Hippocampal formation (tissue), 2 donors: ENCODE data around the gene GAD1.

ENCODE experiments used
- DNase-seq, 2 donors: peaks; one replicate each; lab custom pipeline; 2025; lab: John Stamatoyannopoulos, UW

GAD1 gene

DNA sequence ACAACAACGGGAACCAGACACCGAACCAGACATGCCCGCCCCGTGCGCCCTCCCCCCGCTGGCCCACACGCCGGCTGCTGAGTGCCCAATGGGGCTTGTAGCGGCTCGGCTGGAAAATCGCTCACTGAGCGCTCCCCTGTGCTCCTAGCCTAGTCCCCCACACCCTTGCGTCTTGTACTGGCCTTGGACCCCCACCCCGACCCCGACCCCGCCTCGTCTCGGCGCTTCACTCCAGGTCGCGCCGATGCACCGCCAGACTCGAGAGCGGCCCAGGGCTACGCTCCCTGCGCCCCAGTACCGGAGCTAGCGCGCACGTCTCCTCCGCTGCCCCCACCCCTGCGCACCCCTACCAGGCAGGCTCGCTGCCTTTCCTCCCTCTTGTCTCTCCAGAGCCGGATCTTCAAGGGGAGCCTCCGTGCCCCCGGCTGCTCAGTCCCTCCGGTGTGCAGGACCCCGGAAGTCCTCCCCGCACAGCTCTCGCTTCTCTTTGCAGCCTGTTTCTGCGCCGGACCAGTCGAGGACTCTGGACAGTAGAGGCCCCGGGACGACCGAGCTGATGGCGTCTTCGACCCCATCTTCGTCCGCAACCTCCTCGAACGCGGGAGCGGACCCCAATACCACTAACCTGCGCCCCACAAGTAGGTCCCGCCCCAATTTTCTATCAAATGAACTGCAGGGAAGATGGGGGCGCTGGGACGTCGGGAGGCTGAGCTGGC is 1.5 kb downstream of the GAD1 start:
- DNase-seq, result no peak

DNA sequence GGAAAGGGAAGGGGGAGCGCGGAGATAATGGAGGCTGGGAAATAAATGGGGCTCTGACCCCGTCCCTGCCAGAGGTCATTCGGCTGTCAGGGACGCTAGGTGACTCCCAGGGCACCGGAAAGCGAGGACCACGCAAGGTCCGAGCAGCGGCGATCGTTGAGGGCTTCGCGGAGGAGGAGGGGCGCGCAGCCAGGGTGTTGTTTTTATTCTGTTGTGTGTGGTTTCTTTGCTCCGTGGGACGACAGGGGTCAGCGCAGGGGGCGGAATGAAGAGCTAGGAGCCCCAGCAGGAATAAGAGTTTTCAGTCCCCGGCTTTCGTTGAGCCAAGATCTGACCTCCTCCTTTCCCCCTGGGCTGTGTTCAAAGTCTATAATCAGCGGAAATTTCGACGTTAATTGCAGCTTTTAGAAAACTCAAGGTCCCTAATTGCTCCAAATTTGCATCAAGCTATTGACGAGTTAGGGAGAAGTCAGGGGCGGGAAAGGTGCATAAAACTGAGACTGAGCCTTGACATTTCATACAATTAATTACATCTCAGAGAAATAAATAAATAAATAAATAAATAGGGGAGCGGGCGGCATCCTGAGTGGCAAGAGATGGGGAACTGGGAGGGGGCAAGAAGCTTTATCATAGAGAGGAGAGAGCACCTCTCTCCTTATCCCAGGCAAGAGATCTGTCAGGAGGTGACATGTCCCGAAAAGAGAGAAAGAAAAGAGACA is 2.2 kb downstream of the GAD1 start:
- DNase-seq, result no peak

DNA sequence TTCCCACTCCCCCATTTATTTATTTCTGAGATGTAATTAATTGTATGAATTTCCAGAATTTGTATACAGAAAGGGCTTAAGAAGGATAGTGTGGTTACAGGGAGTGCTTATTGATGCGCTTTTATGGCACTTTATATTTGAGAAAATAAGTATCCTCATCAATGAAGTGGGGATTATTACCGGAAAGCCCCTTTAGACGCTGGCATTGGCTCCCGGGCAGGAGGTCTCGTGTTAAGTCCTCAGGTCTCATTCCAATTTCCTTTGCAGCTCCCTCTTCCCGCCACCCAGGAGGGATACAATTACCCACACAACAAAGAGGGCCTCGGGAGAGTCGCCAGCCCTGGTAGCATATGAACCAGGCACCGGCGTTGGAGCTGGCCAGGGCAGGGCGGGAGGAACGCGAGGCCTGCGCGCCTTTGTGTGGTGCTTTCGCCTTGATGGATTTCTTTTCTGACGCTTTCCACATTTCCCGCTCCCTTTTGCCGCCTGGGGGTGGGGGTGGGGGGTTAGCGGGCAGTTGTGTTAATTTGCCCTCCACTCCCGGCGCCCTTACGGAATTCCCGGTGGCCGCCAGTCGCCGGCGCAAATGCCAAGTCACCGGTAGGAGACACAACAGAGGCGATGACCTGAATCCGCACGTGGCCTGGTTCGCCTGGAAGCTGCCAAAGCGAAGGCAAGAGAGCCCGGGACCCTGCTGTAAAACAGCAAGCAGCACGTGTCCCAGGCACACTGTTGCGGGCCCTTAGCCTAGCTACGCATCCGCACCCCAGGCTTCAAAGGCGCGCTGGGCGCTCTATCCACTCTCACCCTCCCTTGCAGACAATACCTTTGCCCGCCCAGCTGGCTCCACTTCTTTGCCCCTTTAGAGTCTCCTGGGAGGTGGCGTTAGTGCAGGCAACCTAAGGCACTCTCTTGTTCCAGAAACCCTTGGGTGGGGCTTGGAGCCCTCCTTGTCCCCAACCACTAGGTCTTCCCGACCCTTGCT is 3.3 kb downstream of the GAD1 start:
- no peak for DNase-seq

DNA sequence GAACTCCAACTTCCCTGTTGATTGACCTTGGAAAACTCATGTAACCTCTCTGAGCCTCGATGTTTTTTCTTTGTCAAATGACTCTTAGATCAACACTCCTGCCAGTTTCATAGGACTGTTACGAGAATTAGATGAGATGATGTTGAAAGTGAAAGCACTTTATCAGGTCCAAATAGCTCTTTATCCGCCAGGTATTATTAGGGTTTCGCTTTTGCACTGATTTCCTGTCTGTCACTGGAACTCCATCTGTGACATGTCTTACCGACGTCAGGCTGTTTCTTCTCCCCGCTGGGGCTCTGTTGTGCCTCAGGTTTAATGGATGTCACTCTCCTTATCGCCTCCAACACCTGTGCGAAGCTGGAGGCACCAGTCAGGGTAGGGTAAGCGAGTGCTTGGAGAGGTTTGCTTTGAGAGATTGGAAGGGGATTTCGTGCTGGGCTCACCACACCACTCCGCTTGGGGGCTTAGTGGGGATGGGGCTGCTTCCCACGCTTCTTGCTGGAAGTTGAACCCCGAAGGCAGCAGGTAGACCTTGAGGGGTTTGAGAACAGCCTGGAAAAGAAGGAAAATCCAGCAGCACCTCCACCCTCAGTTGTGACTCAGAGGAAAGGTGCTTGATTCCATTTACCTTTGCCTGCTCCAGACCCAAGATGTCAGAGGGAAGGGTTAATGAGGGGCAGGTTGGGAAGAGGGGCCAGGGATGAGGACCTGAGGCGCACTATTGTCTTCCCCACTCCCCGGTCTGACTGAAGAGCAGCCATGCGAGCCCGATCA is 4.3 kb downstream of the GAD1 start:
- DNase-seq, result no peak

DNA sequence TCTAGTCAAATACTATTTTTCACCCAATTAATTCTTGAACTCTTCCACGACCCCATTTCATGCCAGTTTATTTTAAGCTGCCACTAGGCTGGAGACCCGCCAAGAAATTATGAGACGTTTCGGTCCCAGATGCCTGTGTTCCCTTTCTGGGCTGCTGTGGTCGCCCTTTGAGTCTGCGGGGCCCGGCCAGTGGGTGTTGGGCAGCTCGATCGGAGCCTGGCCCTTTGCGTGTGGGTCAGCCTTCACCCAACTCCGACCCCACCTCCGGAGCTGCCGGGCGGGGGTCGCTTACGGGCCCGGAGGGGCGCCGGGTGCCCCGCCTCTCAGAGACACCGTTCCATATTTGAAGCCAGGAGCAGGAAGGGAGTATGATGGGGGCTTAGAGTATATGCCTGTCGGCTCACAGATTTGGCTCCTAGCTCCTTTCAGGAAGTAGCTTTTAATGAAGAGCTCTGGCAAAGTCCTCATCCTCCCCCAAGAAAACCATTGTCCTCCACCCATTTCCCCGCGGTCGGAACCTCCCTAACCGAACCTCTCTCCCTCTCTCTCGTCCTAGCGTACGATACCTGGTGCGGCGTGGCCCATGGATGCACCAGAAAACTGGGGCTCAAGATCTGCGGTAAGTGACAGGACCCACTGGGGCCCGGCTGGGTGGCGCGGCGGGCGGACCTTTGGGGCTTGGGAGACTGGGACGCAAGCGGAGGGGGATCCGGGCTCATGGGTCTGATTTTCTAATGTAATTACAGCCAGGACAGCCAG is 5.0 kb downstream of the GAD1 start:
- no peak for DNase-seq

DNA sequence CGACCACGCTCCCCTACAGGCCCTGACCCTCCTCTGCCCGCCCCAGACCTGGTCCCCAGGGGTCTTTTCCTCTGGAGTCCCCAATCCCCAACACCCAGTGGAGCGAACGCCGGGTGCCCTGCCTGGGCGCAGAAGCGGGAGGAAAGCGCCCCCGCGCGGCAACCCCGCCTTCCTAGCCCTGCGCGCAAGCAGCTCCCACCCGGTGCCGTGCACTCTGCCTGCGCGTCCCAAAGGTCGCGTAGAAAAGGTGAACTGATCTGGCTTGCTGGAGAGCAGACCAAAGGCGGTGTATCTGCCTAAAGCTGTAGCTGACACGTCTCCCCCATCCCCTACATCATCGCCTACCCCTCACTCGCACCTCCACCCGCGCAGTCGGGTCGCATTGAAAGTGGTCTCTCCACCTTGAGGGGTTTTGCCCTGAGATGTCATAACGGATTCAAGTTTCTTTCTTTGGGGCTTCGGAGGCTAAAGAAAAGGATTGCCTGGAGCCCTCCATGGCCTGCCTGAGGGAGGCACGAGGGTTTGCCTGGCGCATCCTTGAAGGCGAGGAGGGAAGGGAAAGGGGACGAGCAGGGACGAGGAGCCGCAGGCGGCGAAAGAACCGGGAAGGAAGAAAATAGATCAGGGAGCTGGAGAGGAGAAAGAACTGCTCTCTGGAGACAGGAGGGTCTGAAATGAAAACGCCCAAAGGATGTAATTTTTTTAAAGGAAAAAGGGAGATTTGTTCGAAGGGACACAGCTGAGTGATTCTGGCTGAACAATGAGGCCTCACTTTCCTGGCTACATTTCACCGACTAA is 5.8 kb downstream of the GAD1 start:
- DNase-seq, result no peak

DNA sequence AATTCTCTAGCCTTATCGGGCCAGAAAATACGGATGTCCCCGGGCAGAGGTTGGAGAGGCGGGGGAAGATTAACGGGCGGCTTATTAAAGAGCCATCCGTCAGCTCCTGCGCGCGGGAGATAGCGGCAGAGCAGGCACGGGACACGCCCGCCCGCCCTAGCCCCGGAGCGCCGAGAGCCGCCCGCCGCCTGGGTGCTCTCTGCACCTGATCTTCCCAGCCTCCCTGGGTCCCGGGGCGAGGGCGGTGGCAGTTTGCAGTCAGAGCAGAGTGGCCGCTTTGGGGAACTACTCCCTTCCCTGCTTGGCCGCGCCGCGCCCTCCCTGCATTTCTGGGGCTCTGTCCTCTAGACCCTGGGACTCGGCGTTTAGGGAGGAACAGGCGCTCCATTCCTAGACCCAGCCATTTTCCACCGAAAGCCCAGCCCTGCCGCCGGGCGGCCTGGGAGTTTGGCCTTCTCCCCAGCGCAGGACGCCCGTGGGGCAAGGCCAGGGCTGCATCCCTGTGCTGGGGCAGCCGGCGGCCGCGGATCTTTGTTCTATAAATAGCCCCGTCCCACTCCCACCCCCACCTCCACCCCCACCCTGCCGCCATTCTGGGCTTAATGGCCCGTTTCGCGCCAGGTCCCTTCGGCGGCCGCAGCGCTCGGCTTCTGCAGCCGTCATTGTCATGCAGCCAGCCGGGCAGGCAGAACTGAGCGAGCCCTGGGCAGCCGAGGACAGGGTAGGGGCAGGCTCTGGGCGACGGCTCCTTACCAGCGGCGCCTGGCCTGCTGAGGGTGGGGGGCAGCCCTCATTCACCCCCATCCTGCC is 6.6 kb downstream of the GAD1 start:
- no peak for DNase-seq

DNA sequence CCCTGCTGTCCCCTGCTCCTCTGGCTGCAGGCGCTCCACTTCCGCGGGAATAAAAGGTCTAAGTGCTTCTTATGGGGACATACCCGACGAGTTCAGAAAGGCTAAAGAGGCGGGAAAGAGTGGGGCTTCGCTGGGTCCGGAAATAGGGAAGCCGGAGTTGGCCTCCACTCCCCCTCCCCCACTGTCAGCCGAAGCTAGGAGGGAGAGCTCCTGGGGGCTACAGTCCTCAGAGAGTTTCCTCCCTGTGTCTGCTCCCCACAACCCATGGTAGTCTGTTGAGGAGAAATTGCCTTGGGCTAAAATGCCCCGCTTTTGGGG is 7.2 kb downstream of the GAD1 start:
- no peak for DNase-seq

DNA sequence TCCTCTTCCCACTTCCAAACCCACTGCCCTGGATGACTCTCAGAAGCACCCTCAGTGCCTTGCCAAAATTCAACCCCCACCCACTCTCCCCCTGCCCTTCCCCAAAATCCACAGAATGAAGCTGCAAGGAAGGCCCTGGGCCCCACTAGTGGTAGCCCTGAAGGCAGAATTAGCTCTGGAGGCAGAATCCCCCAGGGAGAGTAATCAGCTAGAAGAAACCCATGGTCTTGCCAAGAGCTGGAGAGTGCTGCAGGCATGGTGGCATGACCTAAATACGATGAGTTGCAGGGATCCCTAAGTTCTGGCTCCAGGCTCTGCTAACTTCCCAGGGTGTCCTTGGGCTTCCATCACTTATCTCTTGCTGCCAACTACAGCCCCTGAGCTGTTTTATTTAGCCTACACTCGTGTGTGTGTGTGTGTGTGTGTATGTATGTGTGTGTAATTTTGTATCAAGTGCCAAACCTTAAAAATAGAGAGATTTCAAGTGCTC is 7.9 kb downstream of the GAD1 start:
- no peak for DNase-seq

DNA sequence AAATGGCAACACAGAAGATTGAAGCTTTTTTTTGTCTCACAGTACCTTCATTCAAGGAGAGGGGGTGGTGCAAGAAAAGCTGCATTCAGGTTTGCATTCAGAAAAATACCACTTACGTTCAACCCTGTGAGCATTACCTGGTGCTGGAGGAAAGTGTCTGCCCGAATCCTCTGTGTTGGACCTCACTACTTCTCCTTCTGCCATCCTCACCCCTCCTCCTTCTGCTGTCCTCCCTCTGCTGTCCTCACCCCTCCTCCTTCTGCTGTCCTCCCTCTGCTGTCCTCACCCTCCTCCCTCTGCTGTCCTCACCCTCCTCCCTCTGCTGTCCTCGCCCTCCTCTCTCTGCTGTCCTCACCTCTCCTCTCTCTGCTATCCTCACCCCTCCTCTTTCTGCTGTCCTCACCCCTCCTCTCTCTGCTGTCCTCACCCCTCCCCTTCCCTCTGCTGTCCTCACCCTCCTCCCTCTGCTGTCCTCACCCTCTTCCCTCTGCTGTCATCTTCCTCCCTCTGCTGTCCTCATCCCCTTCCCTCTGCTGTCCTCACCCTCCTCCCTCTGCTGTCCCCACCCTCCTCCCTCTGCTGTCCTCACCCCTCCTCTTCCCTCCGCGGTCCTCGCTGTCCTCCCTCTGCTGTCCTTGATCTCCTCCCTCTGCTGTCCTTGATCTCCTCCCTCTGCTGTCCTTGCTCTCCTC is 11.3 kb downstream of the GAD1 start:
- no peak for DNase-seq

DNA sequence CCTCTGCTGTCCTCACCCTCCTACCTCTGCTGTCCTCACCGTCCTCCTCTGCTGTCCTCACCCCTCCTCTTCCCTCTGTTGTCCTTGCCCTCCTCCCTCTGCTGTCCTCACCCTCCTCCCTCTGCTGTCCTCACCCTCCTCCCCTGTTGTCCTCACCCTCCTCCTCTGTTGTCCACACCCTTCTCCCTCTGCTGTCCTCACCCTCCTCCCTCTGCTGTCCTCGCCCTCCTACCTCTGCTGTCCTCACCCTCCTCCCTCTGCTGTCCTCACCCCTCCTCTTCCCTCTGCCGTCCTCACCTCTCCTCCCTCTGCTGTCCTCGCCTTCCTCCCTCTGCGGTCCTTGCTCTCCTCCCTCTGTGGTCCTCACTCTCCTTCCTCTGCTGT is 11.8 kb downstream of the GAD1 start:
- DNase-seq, result no peak

DNA sequence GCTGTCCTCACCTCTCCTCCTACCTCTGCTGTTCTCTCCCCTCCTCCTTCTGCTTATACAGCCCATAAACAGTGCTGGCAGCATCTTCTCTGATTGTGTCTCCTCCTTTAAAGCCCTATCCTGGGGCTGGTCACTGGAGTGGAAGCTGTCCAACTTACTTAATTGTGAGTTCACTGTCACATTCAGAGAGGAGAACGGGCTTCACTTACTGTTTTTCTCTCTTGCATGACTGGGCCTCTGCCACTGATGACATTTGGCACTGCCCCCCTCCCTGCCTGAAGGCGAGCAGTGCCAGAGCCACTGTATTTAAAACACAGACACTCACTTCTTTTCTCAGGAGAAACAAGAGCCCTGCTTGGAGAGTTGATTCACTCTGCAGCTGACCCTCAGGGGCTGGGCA is 12.3 kb downstream of the GAD1 start:
- no peak for DNase-seq

DNA sequence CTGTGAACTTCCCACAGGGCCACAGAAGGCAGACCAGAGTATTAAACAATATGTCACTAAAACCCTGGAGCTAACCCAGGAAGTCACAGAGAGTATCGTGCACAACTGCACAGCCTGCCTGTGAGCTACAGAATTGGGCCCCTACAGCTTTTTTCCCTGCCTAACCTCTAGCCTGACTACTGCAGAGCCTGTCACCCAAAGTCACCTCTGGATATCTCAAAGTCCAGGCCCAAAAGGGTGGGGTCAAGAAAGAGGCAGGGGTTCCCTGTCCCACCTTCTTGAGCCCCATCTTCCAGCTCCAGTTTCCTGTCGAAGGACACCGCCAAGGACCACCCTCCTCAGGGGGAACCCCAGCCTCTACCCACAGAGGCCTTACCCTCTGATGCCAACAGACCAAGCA is 13.5 kb downstream of the GAD1 start:
- DNase-seq, result no peak

DNA sequence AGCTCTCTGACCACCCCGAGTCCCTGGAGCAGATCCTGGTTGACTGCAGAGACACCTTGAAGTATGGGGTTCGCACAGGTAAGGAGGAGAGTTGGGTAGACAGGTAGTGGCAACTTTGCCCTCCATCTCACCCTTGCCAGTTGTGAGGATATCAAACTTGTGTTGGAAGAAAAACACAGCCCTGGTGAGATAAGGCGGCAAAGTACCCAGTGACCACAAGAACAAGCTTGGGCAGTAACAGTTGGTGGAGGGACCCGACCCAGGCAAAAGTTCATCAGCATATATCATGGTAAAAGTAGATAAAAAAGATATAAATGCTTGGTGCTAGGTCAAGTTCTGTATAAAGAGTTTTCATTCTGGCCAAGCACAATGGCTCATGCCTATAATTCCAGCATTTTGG is 14.4 kb downstream of the GAD1 start:
- DNase-seq, result no peak

DNA sequence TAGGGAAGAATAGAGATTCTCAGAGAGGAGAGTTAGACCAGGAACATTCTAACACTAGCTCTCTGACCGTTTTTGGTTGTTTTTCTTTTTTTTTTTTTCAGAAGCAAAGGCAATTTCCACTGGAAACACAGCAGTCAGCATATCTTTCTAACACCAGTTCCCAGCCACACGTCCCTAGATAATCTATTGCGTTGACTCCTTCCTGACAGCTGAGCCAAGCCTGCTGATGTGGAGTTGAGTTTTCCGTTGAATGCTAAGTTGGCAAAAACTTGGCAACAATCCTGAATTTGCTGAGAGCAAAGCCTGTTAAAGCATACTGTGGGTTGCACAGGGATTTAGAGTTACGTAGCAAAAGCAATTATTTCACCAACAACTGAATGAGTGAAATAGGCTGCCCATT is 19.3 kb downstream of the GAD1 start:
- DNase-seq, result no peak

DNA sequence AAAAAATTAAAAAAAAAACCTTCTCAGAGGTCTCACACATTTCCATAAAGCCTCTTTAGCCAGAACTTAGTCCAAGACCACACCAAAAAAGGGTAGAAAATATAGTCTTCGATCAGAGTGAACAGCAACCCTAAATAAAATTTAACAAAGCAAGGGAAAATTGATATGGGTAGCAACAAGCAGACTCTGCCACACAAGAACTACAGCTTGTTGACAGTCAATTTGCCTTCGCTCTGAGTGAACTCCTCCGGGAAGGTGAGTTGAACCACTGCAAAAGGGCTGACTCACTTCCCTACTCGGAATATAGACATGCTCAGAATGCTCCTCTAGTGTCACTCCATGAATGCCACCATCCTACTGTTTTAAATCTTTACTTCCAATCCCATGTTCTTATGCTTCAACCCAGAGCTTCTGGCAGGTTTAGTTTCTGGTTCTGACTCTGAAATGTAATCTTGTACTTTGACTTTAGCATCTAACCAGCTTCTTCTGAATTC is 24.1 kb downstream of the GAD1 start:
- no peak for DNase-seq

DNA sequence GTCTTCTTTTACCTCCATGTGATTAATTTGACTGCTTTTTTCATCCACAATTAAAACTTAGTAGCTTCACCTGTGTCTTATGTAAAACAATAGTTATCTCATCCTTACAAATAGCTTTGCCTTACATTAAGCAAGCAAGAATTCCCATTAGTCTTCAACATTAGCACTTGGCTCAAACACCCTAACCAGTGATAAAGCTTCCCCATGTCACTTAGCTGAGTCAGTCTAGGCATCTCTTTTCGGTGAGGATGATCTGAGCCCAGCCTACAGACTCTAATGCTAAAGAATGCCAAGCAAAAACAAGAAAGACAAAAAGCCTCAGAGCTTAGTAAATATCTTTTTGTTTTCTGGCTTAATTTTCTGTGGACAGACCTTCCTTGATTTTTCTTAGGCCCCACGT is 26.1 kb downstream of the GAD1 start:
- no peak for DNase-seq

DNA sequence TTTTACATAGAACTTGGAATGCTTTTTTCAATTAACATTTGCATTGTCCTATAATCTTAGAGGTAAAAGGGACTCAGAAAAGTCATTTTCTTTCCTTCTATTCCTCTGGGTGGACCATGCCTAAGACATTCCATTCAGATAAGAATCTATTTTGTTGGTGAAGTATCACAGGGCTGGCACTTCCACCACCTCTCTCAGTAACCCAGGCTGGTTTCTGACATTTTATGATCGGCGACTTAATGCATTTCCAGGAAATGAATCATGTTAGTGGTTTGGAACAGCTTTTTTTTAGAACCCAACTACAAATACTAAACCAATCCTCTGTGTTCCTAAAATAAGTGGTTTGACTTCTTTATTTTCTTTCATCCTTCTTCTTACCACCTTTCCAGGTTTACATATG is 27.0 kb downstream of the GAD1 start:
- no peak for DNase-seq

DNA sequence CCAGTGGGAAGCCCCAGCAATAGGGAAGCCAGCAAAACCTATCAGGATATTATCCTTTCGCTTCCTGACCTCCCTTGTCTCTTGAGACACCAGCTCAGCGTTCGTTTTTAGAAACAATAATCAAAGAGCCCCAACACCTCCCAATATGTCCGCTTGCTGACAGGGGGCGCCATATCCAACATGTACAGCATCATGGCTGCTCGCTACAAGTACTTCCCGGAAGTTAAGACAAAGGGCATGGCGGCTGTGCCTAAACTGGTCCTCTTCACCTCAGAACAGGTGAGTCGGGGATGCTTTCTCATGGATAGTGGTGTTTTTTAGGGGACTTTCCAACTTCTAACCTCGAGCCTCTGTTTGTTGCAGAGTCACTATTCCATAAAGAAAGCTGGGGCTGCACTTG is 28.7 kb downstream of the GAD1 start:
- DNase-seq, result no peak
